Rectal smooth muscle tissue (tissue), 1 donor: ENCODE results near the gene DYNLT1.
"Not testable (repeated sequence)": the region's sequence is repeated elsewhere in the genome, so short reads cannot be mapped to it uniquely, and the experiment has no call there.

ENCODE experiments used
- H3K27ac ChIP-seq: one replicate; pipeline ENCODE4 v1.7.0; 2013; ENCODE audit warnings: low read depth, low read length, inconsistent platforms
- H3K27me3 ChIP-seq: one replicate; pipeline ENCODE4 v1.7.0; 2013; ENCODE audit warnings: low read length; ENCODE audit not compliant: control insufficient read depth, insufficient read depth
- H3K36me3 ChIP-seq: one replicate; pipeline ENCODE4 v1.7.0; 2013; ENCODE audit warnings: low read length; ENCODE audit not compliant: control insufficient read depth, insufficient read depth
- H3K4me1 ChIP-seq: one replicate; pipeline ENCODE4 v1.7.0; 2013; ENCODE audit warnings: low read length; ENCODE audit not compliant: control insufficient read depth, insufficient read depth
- H3K4me3 ChIP-seq: one replicate; pipeline ENCODE4 v1.7.0; 2013; ENCODE audit warnings: low read length
- H3K9ac ChIP-seq: one replicate; pipeline ENCODE4 v1.7.0; 2013; ENCODE audit warnings: low read length

DYNLT1 gene

DNA sequence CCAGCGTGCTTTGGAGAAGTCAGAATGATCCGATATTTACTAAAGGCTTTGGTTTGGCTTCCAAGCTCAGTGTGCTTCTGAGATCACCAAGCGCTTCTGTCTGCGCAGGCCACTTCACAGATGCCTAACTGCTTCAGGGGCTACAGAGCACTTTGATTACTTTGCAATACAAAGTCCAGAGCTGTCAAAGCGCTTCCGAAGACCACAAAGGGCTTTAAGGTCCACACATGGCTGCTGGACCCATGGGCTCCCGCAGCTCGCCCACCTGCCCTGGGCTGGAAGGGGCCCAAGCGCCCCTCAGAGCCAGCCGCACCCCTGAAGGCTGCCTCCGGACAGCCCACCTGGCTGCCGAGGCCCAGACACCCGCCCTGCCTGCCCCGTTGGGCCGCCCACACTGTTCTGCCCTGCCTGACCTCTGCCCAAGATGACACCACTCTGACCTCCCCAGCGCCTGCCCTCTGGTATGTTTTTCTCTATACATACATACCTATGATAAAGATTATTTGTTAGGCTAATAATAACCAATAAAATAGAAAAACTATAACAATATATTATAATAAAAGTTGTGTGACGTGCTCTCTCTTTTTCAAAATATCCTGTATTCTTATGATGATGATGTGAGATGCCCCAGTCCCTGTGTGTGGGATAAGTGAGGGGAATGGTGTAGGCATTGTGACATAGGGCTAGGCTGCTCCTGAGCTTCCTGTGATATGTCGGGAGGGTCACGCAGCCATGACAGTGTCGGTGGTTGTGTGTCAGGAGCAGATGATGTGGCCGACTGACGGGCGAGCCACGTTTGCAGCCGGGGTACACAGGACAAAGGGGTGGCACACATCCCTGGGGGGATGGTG is 22.6 kb downstream of the DYNLT1 start:
- H3K27ac ChIP-seq = no peak overlapping the region
- H3K36me3 ChIP-seq = peaks cover 11% of the 10 kb centered on the region
- H3K4me1 ChIP-seq = no peaks in the 10 kb centered on the region
- no peaks in the 10 kb centered on the region for H3K27me3 ChIP-seq
- no peak overlapping the region for H3K4me3 ChIP-seq
- H3K9ac ChIP-seq = no peak overlapping the region

- Histone ChIP-seq H3K36me3 (peaks cover 4% of the 10 kb centered on the region), H3K27me3 (no peaks in the 10 kb centered on the region), H3K4me1 (no peaks in the 10 kb centered on the region), H3K4me3 (no peak overlapping the region), H3K27ac (no peak overlapping the region), H3K9ac (no peak overlapping the region)
Observed at GRCh38 chr6:158620963-158621693, 23.4 kb downstream of the DYNLT1 start.

DNA sequence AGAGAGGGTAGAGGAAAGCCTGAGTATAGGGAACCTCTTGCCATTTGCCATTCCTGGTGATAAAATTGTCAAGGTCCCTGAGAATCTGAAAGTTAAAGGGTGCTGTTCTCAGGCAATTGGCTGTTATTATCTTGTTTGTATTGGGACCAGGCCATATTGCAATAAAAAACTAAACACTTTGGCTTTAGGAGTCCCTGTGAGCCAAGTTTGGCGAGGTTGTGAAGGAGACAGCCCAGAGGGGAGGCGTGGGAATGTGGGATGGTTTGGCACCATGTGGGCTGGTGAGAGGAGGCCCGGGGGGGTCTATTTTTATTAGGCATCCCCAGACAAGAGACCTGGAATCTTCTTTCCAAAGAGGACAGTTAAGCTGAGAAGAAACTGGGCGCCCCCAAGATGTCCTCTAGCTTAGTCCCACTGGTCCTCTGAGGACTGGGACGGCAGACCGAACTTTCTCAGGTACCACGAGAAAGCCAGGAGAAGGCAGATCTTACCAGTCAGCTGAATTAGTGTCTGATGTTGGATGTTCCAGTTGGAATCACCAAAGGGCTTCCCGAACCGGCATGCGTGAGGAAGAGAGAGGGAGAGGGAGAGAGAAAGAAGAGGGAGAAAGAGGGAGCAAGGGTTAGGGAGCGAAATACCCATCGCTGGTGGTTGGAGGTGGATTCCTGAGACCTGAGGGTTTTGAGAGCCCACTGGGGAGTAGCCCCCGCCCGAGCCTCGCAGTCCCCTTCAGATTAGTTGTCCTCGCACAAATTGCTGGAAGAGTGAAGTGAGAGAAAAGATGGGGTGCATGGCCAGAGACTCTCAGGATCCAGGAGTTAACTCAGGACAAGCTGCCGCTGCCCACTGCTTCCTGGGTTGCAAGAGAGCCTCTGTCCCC is 24.4 kb downstream of the DYNLT1 start:
- H3K36me3 ChIP-seq = peaks cover 4% of the 10 kb centered on the region
- H3K4me1 ChIP-seq = no peaks in the 10 kb centered on the region
- H3K4me3 ChIP-seq = no peak overlapping the region
- no peak overlapping the region for H3K27ac ChIP-seq
- H3K27me3 ChIP-seq = no peaks in the 10 kb centered on the region
- H3K9ac ChIP-seq = no peak overlapping the region

DNA sequence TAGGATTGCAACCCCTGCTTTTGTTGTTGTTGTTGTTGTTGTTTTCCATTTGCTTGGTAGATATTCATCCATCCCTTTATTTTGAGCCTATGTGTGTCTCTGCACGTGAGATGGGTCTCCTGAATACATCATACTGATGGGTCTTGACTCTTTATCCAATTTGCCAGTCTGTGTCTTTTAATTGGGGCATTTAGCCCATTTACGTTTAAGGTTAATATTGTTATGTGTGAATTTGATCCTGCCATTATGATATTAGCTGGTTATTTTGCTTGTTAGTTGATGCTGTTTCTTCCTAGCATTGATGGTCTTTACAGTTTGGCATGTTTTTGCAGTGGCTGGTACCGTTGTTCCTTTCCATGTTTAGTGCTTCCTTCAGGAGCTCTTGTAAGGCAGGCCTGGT is 26.3 kb downstream of the DYNLT1 start:
- not testable (repeated sequence) for H3K4me3 ChIP-seq, H3K4me1 ChIP-seq, H3K27ac ChIP-seq, H3K9ac ChIP-seq, H3K36me3 ChIP-seq, H3K27me3 ChIP-seq

- H3K36me3 ChIP-seq, H3K27me3 ChIP-seq, H3K9ac ChIP-seq, H3K27ac ChIP-seq, H3K4me1 ChIP-seq, H3K4me3 ChIP-seq: not testable (repeated sequence)
Observed at GRCh38 chr6:158614606-158615005, 29.9 kb downstream of the DYNLT1 start.

- Histone ChIP-seq H3K4me3 (no peak overlapping the region), H3K27me3 (no peaks in the 10 kb centered on the region), H3K9ac (no peak overlapping the region), H3K27ac (no peak overlapping the region), H3K4me1 (no peaks in the 10 kb centered on the region), H3K36me3 (peaks cover 17% of the 10 kb centered on the region)
Observed at GRCh38 chr6:158611541-158612370, 32.8 kb downstream of the DYNLT1 start.

- Histone ChIP-seq H3K4me3 (no peak overlapping the region), H3K9ac (no peak overlapping the region), H3K36me3 (peaks cover 17% of the 10 kb centered on the region), H3K27me3 (no peaks in the 10 kb centered on the region), H3K27ac (no peak overlapping the region), H3K4me1 (no peaks in the 10 kb centered on the region)
Observed at GRCh38 chr6:158611039-158611438, 33.5 kb downstream of the DYNLT1 start.

GRCh38 chr6:158610319-158610968 is 34.1 kb downstream of the DYNLT1 start:
- H3K27me3 ChIP-seq = no peaks in the 10 kb centered on the region
- H3K36me3 ChIP-seq = peaks cover 17% of the 10 kb centered on the region

DNA sequence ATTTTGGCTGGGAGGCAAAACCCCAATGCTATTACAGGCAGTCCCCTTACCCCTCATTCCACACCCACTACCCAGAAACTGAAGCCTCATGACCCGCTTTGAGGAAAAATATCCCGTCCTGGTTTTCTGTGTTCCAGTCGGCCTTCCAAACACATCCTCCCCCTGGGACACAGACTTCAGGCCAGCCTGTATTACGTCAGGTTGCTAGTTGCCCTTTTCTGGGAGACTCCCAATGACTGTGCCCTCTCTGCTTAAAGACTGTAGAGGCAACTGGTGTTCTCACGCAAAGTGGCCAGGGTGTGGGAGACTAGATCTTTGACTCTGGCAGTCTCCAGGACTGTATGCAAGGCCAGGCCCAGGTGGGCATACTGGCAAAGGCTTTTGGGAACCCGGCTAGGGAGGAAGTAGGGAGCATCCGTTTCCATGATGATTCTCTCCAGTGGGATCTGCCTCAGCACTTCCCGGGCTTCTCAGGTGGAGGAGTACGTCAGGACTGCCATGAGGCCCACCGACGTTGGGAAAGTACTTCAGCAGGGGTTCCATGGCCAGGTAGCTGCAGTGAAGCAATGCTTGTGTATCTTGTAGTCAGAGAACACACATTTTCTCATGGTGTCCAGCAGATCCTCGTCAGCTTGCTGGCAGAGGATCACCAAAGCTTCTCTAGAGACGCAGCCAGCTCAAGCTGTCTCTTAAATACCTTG is 34.9 kb downstream of the DYNLT1 start:
- Histone ChIP-seq H3K4me1 (no peaks in the 10 kb centered on the region), H3K27me3 (no peaks in the 10 kb centered on the region), H3K36me3 (peaks cover 17% of the 10 kb centered on the region), H3K9ac (no peak overlapping the region), H3K27ac (no peak overlapping the region), H3K4me3 (no peak overlapping the region)

More at GRCh38 chr6:158610319-158610968, 34.1 kb downstream of the DYNLT1 start:
- Histone ChIP-seq H3K9ac (no peak overlapping the region), H3K4me1 (no peaks in the 10 kb centered on the region), H3K4me3 (no peak overlapping the region), H3K27ac (no peak overlapping the region)

GRCh38 chr6:158608221-158608620 is 36.3 kb downstream of the DYNLT1 start:
- no peaks in the 10 kb centered on the region for H3K27me3 ChIP-seq
- no peak overlapping the region for H3K9ac ChIP-seq
- no peaks in the 10 kb centered on the region for H3K4me1 ChIP-seq
- no peak overlapping the region for H3K27ac ChIP-seq
- peaks cover 17% of the 10 kb centered on the region for H3K36me3 ChIP-seq
- H3K4me3 ChIP-seq = no peak overlapping the region
